Right lobe of liver (tissue), 6 donors: ENCODE data around the gene COL23A1. TPM values are rescaled to one million over a fixed set of nuclear protein-coding genes. Genes with fewer than 3 reads are reported as not detected.

Source experiments
- ATAC-seq, 4 donors: fragments of 200-7000 bp; cut with Tn5 transposase; one replicate each; pipeline ENCODE4 v1.9.1; 2020; ENCODE audit warnings: mild to moderate bottlenecking in 4 of 4, moderate library complexity in 4 of 4
- DNase-seq, 3 donors: peaks; one replicate each; pipeline ENCODE4 v3.0.0-alpha.2; 2020
- H3K27ac ChIP-seq, 3 donors: fragments of 200-600 bp; one replicate each; pipeline ENCODE4 v1.8.0; 2022
- H3K27me3 ChIP-seq, 2 donors: fragments of 200-600 bp; one replicate each; pipeline ENCODE4 v1.8.0; 2022
- H3K36me3 ChIP-seq, 4 donors: fragments of 200-600 bp; sonication (generic) in 1 of 4; one replicate each; pipeline versions ENCODE4 v1.5.1 to v1.8.0; 2017 to 2022; ENCODE audit warnings: control low read depth in 1 of 4
- H3K4me1 ChIP-seq, 4 donors: fragments of 200-600 bp; sonication (generic) in 1 of 4; one replicate each; pipeline versions ENCODE4 v1.5.1 to v1.8.0; 2017 to 2022; ENCODE audit warnings: control low read depth in 1 of 4
- H3K4me3 ChIP-seq, 3 donors: fragments of 200-600 bp; one replicate each; pipeline ENCODE4 v1.8.0; 2022
- H3K9me3 ChIP-seq, 4 donors: fragments of 200-600 bp; sonication (generic) in 1 of 4; one replicate each; pipeline versions ENCODE4 v1.5.1 to v1.8.0; 2017 to 2022; ENCODE audit warnings: control low read depth in 1 of 4
- CTCF ChIP-seq, 4 donors: fragments of 200-600 bp in 3 of 4; fragments of 450-650 bp in 1 of 4; IDR thresholded peaks; one replicate each; pipeline versions ENCODE4 v1.5.1 to v1.8.0; 2016 to 2022; ENCODE audit warnings: antibody characterized with exemption in 4 of 4, mild to moderate bottlenecking in 2 of 4
- POLR2A ChIP-seq: fragments of 450-650 bp; IDR thresholded peaks from one replicate; pipeline ENCODE4 v1.6.1; 2017; ENCODE audit warnings: antibody characterized with exemption, mild to moderate bottlenecking
- WGBS: methylation state at CpG from one replicate; pipeline ENCODE4 v1.1.6; 2018; ENCODE audit warnings: low coverage, low lambda C conversion rate; ENCODE audit not compliant: insufficient coverage; ENCODE audit errors: missing lambda C conversion rate; 5-methylcytosine and 5-hydroxymethylcytosine counted together
- intact Hi-C, 2 donors: fragments of 100-400 bp; cut with DNase I; formaldehyde crosslinking; loops; one replicate each; pipeline versions ENCODE4 v1.11.2 to v1.14.1; 2022
- total RNA-seq, 6 experiments: library from RNA; depleted of rRNA in 2 of 6; stranded (reverse); fragments of >200 nt in 2 of 6; fragmentation: NEBNext Ultra II Directional in 3 of 6; extraction: Animal tissue kit (Norgen Biotek cat#: 25700) in 3 of 6; gene quantifications; one replicate each; pipeline versions ENCODE4 v1.1.0 to v1.2.4, GENCODE V29; 2016 to 2023
- donor health status: DM: no; HTN: yes; CAD: no.
- donor health status: DM: no; HTN: no; CAD: no.
- donor health status: DM: no; HTN: no; CAD: no.
- donor health status: DM: no; HTN: yes; CAD: no.
- donor health status: DM: no; HTN: yes; CAD: no.

COL23A1 gene
- total RNA-seq, 6 experiments from 2014 or later = 0.25 to 1.2 (median 0.50) TPM

GRCh38 chr5:178227138-178227659 is 363.0 kb downstream of the COL23A1 start:
- no peak for DNase-seq
- intact Hi-C loops = no loop called here
- TF ChIP-seq CTCF (IDR thresholded peaks at IDR 0.05) = no peak
- TF ChIP-seq POLR2A = no peak
- no peaks in the 10 kb centered on the region for H3K27me3 ChIP-seq
- H3K27ac ChIP-seq = no peak overlapping the region
- H3K4me3 ChIP-seq = no peak overlapping the region
- no peak for ATAC-seq
- 67% methylated on average over 3 of the region's 4 CpGs for WGBS
- H3K9me3 ChIP-seq = no peaks in the 10 kb centered on the region
- H3K4me1 ChIP-seq = peaks cover 0 to 54% (median 16%) of the 10 kb centered on the region in 4 donors
- peaks cover 0 to 15% (median 14%) of the 10 kb centered on the region in 4 donors for H3K36me3 ChIP-seq

GRCh38 chr5:178225174-178225573 is 365.0 kb downstream of the COL23A1 start:
- H3K4me1 ChIP-seq = peaks cover 0 to 39% (median 9%) of the 10 kb centered on the region in 4 donors
- ATAC-seq (peak; percentile 33 to 56 (median 46)), DNase-seq (peak in 2 of 3 donors; percentile 27 to 38)
- H3K27ac ChIP-seq = no peak overlapping the region
- H3K27me3 ChIP-seq = no peaks in the 10 kb centered on the region
- TF ChIP-seq CTCF (IDR thresholded peaks at IDR 0.05) (no peak), POLR2A (no peak)
- no peak overlapping the region for H3K4me3 ChIP-seq
- intact Hi-C loops = no loop called here
- WGBS = 30% methylated on average over 3 of the region's 6 CpGs
- no peaks in the 10 kb centered on the region for H3K9me3 ChIP-seq
- H3K36me3 ChIP-seq = peaks cover 0 to 29% (median 15%) of the 10 kb centered on the region in 4 donors

GRCh38 chr5:178224403-178224802 is 365.8 kb downstream of the COL23A1 start:
- Histone ChIP-seq H3K27ac (no peak overlapping the region), H3K9me3 (no peaks in the 10 kb centered on the region), H3K4me1 (peaks cover 0 to 32% (median 6%) of the 10 kb centered on the region in 4 donors), H3K4me3 (no peak overlapping the region), H3K36me3 (peaks cover 0 to 31% (median 11%) of the 10 kb centered on the region in 4 donors), H3K27me3 (no peaks in the 10 kb centered on the region)
- DNase-seq = peak in 2 of 3 donors; percentile 17 to 43
- TF ChIP-seq CTCF (IDR thresholded peaks at IDR 0.05) (no peak), POLR2A (no peak)
- intact Hi-C loops = no loop called here
- WGBS = 92% methylated on average over 7 of the region's 17 CpGs
- no peak for ATAC-seq

- TF ChIP-seq POLR2A (no peak), CTCF (IDR thresholded peaks at IDR 0.05) (no peak)
- no peak overlapping the region for H3K27ac ChIP-seq
- WGBS = 93% methylated on average over 8 of the region's 13 CpGs
- H3K36me3 ChIP-seq = peaks cover 0 to 29% (median 11%) of the 10 kb centered on the region in 4 donors
- no peaks in the 10 kb centered on the region for H3K9me3 ChIP-seq
- ATAC-seq (no peak), DNase-seq (peak in 2 of 3 donors; percentile 19 to 49)
- intact Hi-C loops = no loop called here
- H3K4me3 ChIP-seq = no peak overlapping the region
- peaks cover 0 to 27% (median 3%) of the 10 kb centered on the region in 4 donors for H3K4me1 ChIP-seq
- no peaks in the 10 kb centered on the region for H3K27me3 ChIP-seq
Observed at GRCh38 chr5:178223828-178224335, 366.3 kb downstream of the COL23A1 start.
